GM23338 (cell line): ENCODE measurements around the gene PTH1R. TPM values are rescaled to one million over a fixed set of nuclear protein-coding genes. Genes with fewer than 3 reads are reported as not detected.

ENCODE experiments used
- EZH2 ChIP-seq: fragments of 200-600 bp; sonication (generic); IDR thresholded peaks from one replicate; pipeline ENCODE4 v1.8.0; 2017; ENCODE audit warnings: antibody characterized with exemption, mild to moderate bottlenecking, low read depth; ENCODE audit not compliant: unreplicated experiment
- JUNB ChIP-seq: IDR thresholded peaks from one replicate; pipeline ENCODE4 v1.6.1; 2016; ENCODE audit warnings: antibody characterized with exemption; ENCODE audit not compliant: unreplicated experiment
- STAT1 ChIP-seq: IDR thresholded peaks from one replicate; pipeline ENCODE4 v1.6.1; 2016; ENCODE audit warnings: antibody characterized with exemption; ENCODE audit not compliant: unreplicated experiment
- polyA plus RNA-seq: library from polyadenylated mRNA; unstranded; fragments of >200 nt; fragmentation: Nextera tagmentation; extraction: Ambion mirVana; gene quantifications from 2 replicates; pipeline ENCODE4 v1.2.1, GENCODE V29; 2016
- total RNA-seq: library from RNA; depleted of rRNA; stranded (reverse); fragments of >200 nt; shearing (Covaris generic); gene quantifications from 2 replicates; pipeline ENCODE4 v1.2.3, GENCODE V29; 2014
- TF ChIP-seq, protein P1 (sequence below): fragments of 250-450 bp; sonication (Bioruptor Pico); IDR thresholded peaks from 2 replicates; pipeline ENCODE4 v1.5.0; 2020; ENCODE audit warnings: mild to moderate bottlenecking, moderate library complexity
- TF ChIP-seq, protein P2 (sequence below): IDR thresholded peaks from one replicate; pipeline ENCODE4 v1.6.1; 2018; ENCODE audit warnings: antibody characterized with exemption; ENCODE audit not compliant: unreplicated experiment

The PTH1R gene
- total and polyA plus RNA-seq, 2 experiments from 2014 or later = 1.3 to 1.9 TPM

DNA sequence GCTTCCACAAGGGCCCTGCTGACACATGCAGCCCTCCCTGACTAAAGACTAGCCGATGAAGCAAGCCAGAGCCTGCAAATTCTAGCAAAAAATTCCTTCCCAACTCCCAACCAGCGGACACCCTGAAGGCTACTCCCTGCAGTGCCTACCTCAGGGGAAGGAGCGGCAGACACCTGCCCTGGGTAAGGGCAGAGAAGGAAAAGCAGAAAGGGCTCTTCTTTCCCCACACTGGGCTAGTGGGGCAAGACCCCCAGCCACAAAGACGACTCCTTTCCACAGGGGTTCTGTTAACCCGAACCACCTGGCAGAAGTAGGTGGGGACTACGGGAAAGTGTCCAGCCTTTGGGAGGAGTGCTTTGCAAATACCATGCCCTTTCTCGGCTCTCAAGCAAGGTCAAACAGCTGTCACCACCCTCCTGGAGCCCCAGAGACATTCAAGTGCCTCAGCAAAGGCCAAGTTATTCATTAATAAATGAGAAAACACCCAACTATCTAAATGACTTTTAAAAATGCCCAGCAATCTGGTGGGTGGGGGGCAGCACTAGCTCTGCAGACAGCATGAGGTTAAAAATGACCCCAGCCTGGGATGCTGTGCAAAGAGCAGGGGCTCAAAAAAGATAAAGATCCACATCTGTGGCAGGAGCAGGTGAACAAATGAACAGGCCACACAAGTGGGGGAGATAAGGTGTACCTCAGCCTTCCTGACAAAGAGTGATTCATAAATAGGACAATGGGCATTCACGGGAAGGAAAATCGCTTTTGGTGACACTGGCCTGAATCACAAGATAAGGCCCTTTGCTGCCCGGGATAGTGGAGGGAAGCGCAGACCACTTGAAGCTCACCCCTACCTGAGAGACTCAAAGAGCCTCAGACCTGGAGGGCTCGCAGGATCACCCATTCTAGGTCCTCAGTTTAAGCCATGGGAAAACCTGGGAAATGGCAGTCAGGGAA is 66.0 kb downstream of the PTH1R start (continued):
- TF ChIP-seq, protein P1, sequence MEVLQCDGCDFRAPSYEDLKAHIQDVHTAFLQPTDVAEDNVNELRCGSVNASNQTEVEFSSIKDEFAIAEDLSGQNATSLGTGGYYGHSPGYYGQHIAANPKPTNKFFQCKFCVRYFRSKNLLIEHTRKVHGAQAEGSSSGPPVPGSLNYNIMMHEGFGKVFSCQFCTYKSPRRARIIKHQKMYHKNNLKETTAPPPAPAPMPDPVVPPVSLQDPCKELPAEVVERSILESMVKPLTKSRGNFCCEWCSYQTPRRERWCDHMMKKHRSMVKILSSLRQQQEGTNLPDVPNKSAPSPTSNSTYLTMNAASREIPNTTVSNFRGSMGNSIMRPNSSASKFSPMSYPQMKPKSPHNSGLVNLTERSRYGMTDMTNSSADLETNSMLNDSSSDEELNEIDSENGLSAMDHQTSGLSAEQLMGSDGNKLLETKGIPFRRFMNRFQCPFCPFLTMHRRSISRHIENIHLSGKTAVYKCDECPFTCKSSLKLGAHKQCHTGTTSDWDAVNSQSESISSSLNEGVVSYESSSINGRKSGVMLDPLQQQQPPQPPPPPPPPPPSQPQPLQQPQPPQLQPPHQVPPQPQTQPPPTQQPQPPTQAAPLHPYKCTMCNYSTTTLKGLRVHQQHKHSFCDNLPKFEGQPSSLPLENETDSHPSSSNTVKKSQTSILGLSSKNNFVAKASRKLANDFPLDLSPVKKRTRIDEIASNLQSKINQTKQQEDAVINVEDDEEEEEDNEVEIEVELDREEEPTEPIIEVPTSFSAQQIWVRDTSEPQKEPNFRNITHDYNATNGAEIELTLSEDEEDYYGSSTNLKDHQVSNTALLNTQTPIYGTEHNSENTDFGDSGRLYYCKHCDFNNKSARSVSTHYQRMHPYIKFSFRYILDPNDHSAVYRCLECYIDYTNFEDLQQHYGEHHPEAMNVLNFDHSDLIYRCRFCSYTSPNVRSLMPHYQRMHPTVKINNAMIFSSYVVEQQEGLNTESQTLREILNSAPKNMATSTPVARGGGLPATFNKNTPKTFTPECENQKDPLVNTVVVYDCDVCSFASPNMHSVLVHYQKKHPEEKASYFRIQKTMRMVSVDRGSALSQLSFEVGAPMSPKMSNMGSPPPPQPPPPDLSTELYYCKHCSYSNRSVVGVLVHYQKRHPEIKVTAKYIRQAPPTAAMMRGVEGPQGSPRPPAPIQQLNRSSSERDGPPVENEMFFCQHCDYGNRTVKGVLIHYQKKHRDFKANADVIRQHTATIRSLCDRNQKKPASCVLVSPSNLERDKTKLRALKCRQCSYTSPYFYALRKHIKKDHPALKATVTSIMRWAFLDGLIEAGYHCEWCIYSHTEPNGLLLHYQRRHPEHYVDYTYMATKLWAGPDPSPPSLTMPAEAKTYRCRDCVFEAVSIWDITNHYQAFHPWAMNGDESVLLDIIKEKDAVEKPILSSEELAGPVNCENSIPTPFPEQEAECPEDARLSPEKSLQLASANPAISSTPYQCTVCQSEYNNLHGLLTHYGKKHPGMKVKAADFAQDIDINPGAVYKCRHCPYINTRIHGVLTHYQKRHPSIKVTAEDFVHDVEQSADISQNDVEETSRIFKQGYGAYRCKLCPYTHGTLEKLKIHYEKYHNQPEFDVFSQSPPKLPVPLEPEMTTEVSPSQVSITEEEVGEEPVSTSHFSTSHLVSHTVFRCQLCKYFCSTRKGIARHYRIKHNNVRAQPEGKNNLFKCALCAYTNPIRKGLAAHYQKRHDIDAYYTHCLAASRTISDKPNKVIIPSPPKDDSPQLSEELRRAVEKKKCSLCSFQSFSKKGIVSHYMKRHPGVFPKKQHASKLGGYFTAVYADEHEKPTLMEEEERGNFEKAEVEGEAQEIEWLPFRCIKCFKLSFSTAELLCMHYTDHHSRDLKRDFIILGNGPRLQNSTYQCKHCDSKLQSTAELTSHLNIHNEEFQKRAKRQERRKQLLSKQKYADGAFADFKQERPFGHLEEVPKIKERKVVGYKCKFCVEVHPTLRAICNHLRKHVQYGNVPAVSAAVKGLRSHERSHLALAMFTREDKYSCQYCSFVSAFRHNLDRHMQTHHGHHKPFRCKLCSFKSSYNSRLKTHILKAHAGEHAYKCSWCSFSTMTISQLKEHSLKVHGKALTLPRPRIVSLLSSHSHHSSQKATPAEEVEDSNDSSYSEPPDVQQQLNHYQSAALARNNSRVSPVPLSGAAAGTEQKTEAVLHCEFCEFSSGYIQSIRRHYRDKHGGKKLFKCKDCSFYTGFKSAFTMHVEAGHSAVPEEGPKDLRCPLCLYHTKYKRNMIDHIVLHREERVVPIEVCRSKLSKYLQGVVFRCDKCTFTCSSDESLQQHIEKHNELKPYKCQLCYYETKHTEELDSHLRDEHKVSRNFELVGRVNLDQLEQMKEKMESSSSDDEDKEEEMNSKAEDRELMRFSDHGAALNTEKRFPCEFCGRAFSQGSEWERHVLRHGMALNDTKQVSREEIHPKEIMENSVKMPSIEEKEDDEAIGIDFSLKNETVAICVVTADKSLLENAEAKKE (CRISPR knock-in tag) = no peak
- TF ChIP-seq, protein P2, sequence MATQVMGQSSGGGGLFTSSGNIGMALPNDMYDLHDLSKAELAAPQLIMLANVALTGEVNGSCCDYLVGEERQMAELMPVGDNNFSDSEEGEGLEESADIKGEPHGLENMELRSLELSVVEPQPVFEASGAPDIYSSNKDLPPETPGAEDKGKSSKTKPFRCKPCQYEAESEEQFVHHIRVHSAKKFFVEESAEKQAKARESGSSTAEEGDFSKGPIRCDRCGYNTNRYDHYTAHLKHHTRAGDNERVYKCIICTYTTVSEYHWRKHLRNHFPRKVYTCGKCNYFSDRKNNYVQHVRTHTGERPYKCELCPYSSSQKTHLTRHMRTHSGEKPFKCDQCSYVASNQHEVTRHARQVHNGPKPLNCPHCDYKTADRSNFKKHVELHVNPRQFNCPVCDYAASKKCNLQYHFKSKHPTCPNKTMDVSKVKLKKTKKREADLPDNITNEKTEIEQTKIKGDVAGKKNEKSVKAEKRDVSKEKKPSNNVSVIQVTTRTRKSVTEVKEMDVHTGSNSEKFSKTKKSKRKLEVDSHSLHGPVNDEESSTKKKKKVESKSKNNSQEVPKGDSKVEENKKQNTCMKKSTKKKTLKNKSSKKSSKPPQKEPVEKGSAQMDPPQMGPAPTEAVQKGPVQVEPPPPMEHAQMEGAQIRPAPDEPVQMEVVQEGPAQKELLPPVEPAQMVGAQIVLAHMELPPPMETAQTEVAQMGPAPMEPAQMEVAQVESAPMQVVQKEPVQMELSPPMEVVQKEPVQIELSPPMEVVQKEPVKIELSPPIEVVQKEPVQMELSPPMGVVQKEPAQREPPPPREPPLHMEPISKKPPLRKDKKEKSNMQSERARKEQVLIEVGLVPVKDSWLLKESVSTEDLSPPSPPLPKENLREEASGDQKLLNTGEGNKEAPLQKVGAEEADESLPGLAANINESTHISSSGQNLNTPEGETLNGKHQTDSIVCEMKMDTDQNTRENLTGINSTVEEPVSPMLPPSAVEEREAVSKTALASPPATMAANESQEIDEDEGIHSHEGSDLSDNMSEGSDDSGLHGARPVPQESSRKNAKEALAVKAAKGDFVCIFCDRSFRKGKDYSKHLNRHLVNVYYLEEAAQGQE = no peak
- TF ChIP-seq STAT1 (no peak), JUNB (no peak), EZH2 (no peak)
